HUES48 (cell line): ENCODE results near the gene METRN.
"Not testable (repeated sequence)": the region's sequence is repeated elsewhere in the genome, so short reads cannot be mapped to it uniquely, and the experiment has no call there.

Experiments used
- H3K27ac ChIP-seq: one replicate; pipeline ENCODE4 v1.7.0; 2013; ENCODE audit warnings: low read depth, low read length, inconsistent platforms
- H3K27me3 ChIP-seq: 2 replicates; pipeline ENCODE4 v1.6.1; 2013; ENCODE audit warnings: mild to moderate bottlenecking, low read length; ENCODE audit not compliant: control insufficient read depth, insufficient read depth
- H3K36me3 ChIP-seq: 2 replicates; pipeline ENCODE4 v1.6.1; 2013; ENCODE audit warnings: low read length; ENCODE audit not compliant: control insufficient read depth, insufficient read depth
- H3K4me1 ChIP-seq: 2 replicates; pipeline ENCODE4 v1.6.1; 2013; ENCODE audit warnings: mild to moderate bottlenecking, low read length; ENCODE audit not compliant: control insufficient read depth, insufficient read depth
- H3K4me3 ChIP-seq: 2 replicates; pipeline ENCODE4 v1.5.1; 2013; ENCODE audit warnings: mild to moderate bottlenecking, low read depth, low read length
- H3K9ac ChIP-seq: 2 replicates; pipeline ENCODE4 v1.6.1; 2013; ENCODE audit warnings: mild to moderate bottlenecking, low read depth, low read length, moderate library complexity
- H3K9me3 ChIP-seq: 2 replicates; pipeline ENCODE4 v1.6.1; 2013; ENCODE audit warnings: low read length; ENCODE audit not compliant: control insufficient read depth, insufficient read depth

METRN gene

DNA sequence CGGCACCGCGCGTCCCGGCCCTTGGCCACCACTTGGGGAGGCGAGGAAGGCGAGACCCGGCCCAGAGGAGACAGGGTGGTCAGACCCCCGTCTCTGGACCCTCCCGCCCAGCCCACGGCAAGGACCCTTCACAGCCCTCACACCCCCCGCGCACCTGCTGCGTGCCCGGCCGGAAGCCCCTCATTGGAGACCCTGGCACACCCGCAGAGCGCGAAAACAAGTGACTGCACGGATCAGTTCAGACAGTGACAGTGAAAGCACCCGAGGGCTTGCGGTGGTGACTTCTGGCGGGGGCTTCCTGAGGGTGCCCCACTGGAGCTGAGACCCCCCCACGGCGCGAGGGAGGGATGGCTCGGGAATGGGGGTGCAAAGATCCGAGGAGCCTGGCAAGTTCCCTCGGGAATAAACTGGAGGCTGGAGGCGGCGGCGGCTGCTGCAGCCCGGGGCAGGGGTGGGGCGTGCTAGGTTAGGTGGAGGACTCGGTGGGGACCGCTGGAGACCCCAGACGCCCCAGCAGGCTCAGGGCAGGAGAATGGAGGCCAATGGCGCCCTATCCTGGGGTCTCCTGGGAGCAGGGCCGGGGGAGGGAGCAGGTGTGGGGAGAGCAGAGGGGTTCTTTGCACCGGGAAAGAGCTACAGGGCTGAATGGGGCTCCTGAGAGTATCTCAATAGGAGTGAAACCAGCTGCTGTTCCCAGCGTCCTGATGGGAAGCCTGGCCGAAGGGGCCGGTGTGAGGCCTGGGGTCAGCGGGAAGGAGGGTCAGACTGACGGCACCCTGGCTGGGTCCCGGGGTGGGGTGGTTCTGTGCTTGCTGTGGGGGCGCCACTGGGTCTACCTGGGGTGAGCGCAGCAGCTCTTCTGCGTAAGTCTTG, 8.5 kb upstream of the METRN start:
- Histone ChIP-seq H3K27ac (no peak overlapping the region), H3K4me3 (peak overlapping the region; percentile 49), H3K9me3 (no peaks in the 10 kb centered on the region), H3K36me3 (no peaks in the 10 kb centered on the region), H3K9ac (no peak overlapping the region), H3K4me1 (peaks cover 2% of the 10 kb centered on the region; the same call in 1 of the 2 replicates), H3K27me3 (peaks cover 79% of the 10 kb centered on the region)

DNA sequence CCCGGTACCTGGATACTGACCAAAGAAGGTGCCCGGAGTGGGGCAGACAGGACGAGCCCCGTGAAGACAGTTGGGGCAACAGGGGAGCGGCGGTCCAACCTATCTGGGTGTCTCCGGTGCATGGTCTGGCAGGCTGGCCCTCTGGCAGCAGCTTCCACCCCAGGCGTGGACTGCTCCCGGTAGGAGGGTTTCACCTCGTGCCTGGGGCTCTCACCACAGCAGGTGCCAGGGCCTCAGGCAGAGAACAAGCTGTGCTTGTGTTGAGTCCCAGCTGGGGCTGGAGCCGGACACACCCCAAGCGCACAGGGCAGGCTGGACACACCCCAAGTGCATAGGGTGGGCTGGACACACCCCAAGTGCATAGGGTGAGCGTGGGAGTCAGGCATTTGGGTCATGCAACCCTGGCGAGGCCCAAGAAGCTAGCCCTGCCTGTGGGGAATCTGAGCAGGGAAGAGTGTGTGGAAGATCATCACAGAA, 7.8 kb upstream of the METRN start:
- H3K27me3 ChIP-seq = peaks cover 72% of the 10 kb centered on the region
- peaks cover 2% of the 10 kb centered on the region; the same call in 1 of the 2 replicates for H3K4me1 ChIP-seq
- H3K36me3 ChIP-seq = no peaks in the 10 kb centered on the region
- H3K9ac ChIP-seq = no peak overlapping the region
- H3K4me3 ChIP-seq = peak overlapping the region; percentile 49; the same call in 1 of the 2 replicates
- no peak overlapping the region for H3K27ac ChIP-seq
- H3K9me3 ChIP-seq = no peaks in the 10 kb centered on the region

DNA sequence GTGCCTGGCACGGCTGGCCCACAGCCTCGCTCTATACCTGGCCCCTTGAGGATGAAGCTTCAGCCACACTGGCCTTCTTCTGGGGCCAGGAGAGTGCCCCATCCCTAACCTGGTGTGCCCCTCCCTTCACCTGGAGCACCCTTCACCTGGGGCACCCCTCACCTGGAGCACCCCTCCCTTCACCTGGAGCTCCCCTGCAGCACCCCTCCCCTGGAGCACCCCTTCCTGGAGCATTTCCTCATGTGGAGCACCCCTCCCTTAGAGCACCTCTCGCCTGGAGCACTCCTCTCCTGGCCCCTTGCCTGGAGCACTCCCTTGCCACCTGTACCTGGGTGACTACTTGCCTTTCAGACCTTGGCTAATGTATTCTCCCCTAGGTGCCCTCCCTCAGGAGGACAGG, 6.9 kb upstream of the METRN start:
- no peak overlapping the region for H3K9ac ChIP-seq
- peaks cover 2% of the 10 kb centered on the region; the same call in 1 of the 2 replicates for H3K4me1 ChIP-seq
- H3K9me3 ChIP-seq = no peaks in the 10 kb centered on the region
- H3K36me3 ChIP-seq = no peaks in the 10 kb centered on the region
- H3K4me3 ChIP-seq = no peak overlapping the region
- peaks cover 63% of the 10 kb centered on the region for H3K27me3 ChIP-seq
- no peak overlapping the region for H3K27ac ChIP-seq

DNA sequence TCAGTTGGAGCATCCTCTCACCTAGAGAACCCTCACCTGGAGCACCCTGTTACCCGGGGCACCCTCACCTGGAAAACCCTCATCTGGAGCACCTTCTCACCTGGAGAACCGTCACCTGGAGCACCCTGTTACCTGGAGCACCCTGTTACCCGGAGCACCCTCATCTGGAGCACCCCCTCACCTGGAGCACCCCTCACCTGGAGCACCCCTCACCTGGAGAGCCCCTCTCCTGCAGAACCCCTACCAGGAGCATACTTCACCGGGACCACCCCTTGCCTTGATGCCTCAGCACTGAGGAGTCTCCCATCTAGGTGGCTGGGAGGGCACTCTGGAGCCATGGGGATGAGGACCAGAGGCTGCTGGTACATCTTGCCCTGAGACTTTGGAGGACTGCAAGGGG, 6.0 kb upstream of the METRN start:
- H3K36me3 ChIP-seq = no peaks in the 10 kb centered on the region
- no peak overlapping the region for H3K4me3 ChIP-seq
- no peak overlapping the region for H3K27ac ChIP-seq
- no peaks in the 10 kb centered on the region for H3K9me3 ChIP-seq
- peaks cover 2% of the 10 kb centered on the region; the same call in 1 of the 2 replicates for H3K4me1 ChIP-seq
- H3K9ac ChIP-seq = no peak overlapping the region
- peaks cover 58% of the 10 kb centered on the region for H3K27me3 ChIP-seq

DNA sequence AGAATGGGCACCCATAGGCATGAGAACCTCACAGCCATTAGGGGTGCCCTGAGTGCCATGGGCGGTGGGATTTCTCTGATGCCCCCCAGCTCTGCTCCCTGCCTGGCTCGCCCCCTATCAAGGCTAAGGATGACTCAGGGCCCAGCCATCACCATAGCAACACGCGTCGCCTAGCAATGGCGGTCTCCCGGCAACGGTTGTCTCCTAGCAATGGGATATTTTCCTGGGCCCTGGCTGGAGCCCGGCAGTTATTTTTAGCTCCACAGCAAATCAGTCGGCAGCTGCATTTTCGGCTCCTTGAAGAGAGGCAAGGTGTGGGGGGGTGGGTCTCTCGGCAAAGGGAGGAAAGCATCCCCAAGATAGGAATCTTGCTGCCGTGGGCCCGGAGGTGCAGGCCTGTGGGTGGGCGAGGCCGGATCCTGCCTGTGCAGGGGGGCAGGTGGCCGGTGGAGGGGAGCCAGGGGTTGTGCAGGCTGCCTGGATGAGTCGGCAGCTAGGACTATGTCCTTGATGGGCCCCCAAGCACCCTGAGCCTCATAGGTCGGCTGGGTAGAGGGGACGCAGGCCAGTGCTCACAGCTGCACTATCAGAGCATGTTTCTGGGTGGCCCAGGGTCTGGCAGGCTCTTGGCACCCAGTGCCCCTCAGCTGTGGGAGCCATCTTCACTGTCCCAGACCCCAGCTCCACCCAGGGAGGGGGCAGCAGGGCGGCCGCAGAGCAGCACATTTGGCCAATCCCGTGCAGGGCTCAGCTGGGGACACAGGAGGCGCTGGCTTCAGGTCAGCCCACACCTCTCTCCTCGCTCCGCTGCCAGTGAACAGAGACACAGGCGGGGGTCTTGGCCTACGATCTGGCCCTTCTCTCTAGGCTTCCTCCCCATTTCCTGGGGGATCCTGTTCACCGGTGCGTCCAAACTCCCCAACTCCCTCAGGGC, 5.1 kb upstream of the METRN start:
- Histone ChIP-seq H3K4me3 (no peak overlapping the region), H3K9me3 (no peaks in the 10 kb centered on the region), H3K27me3 (peaks cover 55% of the 10 kb centered on the region), H3K27ac (no peak overlapping the region), H3K36me3 (no peaks in the 10 kb centered on the region), H3K9ac (no peak overlapping the region), H3K4me1 (peaks cover 2% of the 10 kb centered on the region; the same call in 1 of the 2 replicates)

DNA sequence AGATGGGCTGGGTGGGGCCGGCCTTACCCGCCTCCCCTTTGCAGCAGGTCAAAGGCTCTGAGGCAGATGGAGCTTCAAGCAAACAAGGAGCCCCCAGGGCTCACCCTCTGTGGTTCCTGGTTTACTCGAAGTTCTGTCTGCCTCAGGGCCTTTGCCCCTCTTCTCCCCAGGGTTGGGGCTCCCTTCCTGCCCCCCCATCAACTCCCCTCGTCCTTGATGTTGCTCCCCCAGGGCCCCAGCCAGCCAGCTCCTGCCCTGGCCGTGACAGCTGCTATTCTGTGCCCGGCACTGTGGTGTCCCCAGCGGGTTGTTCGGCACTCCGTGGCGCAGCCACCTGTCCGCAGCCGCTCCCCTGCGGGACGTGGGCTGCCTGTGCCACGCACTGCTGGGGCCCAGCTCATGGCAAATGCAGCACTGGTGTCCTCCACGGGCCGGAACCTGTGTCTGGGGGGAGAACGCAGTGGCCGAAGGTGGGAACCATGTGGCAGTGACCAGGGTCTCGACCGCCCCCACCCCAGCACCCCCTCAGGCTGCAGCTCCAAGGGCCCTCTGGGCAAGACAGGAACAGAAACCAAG, 4.3 kb upstream of the METRN start:
- Histone ChIP-seq H3K9ac (no peak overlapping the region), H3K27me3 (peaks cover 53% of the 10 kb centered on the region), H3K4me1 (peaks cover 2% of the 10 kb centered on the region; the same call in 1 of the 2 replicates), H3K9me3 (no peaks in the 10 kb centered on the region), H3K4me3 (no peak overlapping the region), H3K36me3 (no peaks in the 10 kb centered on the region), H3K27ac (no peak overlapping the region)

DNA sequence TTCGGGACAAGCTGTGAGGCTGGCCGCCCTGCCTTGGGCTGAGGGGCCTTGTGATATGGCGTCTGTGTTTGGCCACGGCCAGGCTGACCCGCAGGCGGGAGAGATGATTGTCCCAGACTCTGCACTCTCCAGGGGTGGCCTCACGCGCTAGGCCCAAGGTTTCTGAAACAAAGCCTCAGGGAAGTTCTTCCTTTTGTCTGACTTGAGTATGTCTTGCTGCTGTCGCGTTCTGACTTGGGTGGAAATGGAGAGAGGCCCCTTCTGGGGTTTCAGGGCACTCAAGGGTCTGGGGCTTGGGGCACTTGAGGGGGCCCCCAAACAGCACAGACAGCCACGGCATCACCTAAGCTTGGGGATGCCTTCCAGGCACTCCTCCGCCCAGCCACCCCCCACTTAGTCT, 3.8 kb upstream of the METRN start:
- Histone ChIP-seq H3K36me3 (no peaks in the 10 kb centered on the region), H3K27ac (no peak overlapping the region), H3K4me1 (peaks cover 6% of the 10 kb centered on the region; the same call in 1 of the 2 replicates), H3K27me3 (peaks cover 56% of the 10 kb centered on the region), H3K4me3 (no peak overlapping the region), H3K9me3 (no peaks in the 10 kb centered on the region), H3K9ac (no peak overlapping the region)

DNA sequence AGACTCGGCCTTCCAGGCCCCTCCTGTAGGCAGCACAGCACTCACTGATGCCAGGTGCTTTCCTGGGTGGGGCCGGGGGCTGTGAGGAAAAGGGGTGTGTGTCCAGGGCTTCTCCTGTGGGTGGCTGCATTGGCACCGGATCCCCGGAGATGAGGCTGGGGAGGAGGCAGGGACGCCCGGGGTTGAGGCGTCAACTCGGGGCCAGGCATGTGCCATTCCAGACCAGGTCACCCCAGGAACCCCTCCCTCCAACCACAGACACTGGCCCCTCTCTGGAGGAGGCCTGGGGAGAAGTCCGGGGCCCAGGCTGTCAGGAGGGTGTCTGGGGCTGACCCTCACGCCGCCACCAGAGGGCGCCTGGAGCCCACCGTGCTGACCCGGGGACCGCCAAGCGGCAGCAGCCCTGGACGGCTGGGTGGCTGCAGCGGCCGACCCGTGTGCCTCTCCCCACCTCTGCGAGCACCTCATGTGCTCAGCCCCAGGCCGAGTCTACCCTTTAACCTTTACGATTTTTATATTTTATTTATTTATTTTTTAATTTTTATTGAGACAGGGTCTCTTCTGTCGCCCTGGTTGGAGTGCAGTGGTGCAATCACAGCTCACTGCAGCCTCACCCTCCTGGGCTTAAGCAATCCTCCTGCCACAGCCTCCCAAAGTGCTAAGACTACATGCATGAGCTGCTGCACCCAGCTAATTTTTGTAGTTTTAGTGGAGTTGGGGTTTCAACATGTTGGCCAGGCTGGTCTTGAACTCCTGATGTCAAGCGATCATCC, 3.2 kb upstream of the METRN start:
- Histone ChIP-seq H3K9me3 (no peaks in the 10 kb centered on the region), H3K36me3 (no peaks in the 10 kb centered on the region), H3K27me3 (peaks cover 53% of the 10 kb centered on the region), H3K4me1 (peaks cover 11% of the 10 kb centered on the region), H3K4me3 (no peak overlapping the region), H3K27ac (no peak overlapping the region), H3K9ac (no peak overlapping the region)

DNA sequence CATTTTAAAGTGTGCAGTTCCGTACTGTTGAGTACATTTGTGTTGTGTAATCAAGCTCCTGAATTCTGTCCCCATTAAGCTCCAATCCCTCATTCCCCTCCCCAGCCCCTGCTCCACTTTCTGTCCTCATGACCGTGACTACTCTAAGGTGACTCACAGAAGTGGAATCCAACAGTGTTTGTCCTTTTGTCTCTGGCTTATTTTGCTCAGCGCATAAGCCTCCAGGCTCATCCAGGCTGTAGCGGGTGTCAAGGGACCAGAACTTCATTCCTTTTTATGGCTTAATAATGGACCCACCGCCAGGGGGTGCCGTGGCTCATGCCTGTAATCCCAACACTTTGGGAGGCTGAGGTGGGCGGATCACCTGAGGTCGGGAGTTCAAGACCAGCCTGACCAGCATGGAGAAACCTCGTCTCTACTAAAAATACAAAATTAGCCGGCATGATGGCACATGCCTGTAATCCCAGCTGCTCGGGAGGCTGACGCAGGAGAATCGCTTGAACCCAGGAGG, 2.1 kb upstream of the METRN start:
- H3K27ac ChIP-seq = not testable (repeated sequence)

DNA sequence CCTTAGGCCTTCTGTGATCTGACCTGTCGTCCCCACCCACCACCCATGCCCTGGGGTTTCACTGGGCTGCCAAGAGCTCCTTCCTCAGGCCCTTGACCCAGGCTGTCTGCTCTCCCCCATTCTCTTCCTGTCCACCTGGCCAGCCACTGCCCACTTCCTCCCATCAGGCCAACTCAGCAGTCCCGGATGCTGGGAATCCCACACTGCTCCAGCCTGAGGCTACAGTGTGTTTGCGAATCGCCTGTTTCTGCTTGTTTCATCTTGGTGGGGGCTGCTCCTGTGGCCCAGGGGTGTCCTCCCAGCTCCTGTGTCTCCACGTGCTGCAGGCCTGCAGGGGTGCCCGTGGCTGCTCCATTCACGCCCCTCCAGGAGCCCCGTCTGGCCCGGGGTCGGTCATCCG, 839 bp upstream of the METRN start:
- H3K9me3 ChIP-seq = no peaks in the 10 kb centered on the region
- no peak overlapping the region for H3K27ac ChIP-seq
- no peak overlapping the region for H3K9ac ChIP-seq
- no peaks in the 10 kb centered on the region for H3K36me3 ChIP-seq
- no peak overlapping the region for H3K4me3 ChIP-seq
- peaks cover 14% of the 10 kb centered on the region for H3K4me1 ChIP-seq
- H3K27me3 ChIP-seq = peaks cover 38% of the 10 kb centered on the region

More for the DNA sequence above, 2.1 kb upstream of the METRN start:
- H3K4me3 ChIP-seq, H3K9me3 ChIP-seq, H3K36me3 ChIP-seq, H3K9ac ChIP-seq: not testable (repeated sequence)
- H3K27me3 ChIP-seq = peaks cover 43% of the 10 kb centered on the region
- H3K4me1 ChIP-seq = peaks cover 11% of the 10 kb centered on the region
